AG09319 (cell line): Measurements from ENCODE around the gene WDR93.
"Not testable (repeated sequence)": the region's sequence is repeated elsewhere in the genome, so short reads cannot be mapped to it uniquely, and the experiment has no call there.

Experiments used
- DNase-seq: peaks from one replicate; pipeline ENCODE4 v3.0.0-alpha.2; 2010; ENCODE audit warnings: low read depth; ENCODE audit errors: extremely low read depth
- TF ChIP-seq, protein P1 (sequence below): IDR thresholded peaks from 2 replicates; pipeline ENCODE4 v1.5.1; 2011; ENCODE audit warnings: low read depth, mild to moderate bottlenecking, inconsistent platforms, low read length, moderate library complexity

Gene WDR93

DNA sequence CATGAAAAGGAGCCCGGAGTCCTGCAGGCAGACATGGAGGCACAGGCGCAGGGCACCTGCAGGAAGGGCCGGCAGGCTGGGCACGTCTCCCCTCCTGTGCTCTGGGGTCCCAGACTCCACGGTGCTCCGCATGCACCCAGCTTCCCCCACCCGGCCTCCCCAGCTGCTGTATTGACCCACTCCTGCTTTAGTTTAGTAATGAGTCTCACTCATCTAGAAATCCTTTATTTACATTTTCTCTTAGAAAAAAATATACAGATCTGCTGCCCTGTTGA lies 94.0 kb downstream of the WDR93 start:
- TF ChIP-seq, protein P1, sequence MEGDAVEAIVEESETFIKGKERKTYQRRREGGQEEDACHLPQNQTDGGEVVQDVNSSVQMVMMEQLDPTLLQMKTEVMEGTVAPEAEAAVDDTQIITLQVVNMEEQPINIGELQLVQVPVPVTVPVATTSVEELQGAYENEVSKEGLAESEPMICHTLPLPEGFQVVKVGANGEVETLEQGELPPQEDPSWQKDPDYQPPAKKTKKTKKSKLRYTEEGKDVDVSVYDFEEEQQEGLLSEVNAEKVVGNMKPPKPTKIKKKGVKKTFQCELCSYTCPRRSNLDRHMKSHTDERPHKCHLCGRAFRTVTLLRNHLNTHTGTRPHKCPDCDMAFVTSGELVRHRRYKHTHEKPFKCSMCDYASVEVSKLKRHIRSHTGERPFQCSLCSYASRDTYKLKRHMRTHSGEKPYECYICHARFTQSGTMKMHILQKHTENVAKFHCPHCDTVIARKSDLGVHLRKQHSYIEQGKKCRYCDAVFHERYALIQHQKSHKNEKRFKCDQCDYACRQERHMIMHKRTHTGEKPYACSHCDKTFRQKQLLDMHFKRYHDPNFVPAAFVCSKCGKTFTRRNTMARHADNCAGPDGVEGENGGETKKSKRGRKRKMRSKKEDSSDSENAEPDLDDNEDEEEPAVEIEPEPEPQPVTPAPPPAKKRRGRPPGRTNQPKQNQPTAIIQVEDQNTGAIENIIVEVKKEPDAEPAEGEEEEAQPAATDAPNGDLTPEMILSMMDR: no peak

DNA sequence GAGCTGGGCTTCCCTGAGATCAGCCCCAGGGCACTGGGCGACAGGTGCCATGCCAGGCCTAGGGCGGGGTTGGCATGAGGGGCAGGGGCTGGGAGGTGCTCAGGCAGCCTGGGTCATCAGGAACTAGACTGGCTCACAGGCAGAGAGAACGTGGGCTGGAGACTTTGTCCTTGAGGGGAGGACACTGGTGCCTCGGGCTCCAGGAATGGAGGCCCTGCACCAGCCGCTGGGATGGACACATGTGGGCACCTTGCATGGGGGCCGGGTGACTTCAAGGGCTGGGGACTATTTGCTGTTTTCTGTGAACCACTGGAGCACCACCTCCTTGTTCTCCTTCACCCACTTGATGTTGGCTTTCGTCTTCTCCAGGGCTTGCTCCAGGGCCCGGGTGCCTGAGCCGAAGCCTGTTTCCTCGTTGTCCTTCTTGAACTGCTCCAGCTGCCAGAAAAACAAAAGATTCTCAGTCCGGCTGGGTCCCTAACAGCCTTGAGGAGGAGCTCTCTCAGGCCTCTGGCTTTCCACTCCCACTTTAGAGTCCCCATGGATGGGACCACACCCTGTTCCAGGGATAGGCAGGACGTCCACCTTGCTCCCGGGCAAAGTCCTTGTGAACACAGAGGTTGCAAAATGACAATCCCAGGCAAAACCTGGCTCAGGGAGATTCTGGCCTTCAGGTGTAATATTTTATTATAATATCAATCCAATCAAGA lies 94.6 kb downstream of the WDR93 start:
- TF ChIP-seq, protein P1: no peak

More for the DNA sequence above, 94.0 kb downstream of the WDR93 start:
- no peak for DNase-seq

DNA sequence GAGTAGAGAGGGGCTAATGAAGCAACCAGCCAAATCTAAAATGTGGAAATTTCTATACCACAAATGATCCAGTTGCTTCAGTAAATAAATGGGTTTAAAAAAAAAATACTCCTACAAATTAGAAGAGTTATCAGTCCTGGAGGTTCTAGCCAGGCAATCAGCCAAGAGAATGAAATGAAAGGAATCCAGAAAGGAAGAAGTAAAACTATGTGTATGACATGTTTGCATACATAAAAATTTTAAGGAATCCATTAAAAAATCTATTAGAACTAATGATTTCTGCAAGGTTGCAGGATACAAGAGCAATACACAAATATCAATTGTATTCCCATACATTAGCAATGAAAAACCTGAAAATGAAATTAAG lies 95.1 kb downstream of the WDR93 start:
- DNase-seq: no peak
- TF ChIP-seq, protein P1: no peak

More for the DNA sequence above, 94.6 kb downstream of the WDR93 start:
- DNase-seq: no peak

DNA sequence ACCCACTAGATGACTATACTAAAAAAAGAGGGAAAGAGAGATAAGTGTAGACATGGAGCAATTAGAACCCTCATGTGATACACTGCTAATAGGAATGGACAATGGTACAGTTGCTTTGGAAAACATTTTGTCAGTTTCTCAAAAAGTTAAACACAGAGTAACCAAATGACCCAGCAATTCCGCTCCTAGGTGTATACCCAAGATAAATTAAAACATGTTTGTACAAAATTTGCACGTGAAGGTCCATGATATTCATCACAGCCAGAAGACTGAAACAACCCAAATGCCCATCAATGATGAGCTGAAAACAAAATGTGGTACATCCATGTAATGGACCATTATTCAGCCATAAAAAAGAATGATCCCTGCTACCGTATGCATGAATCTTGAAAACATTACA lies 97.3 kb downstream of the WDR93 start:
- no peak for DNase-seq
- TF ChIP-seq, protein P1: no peak

DNA sequence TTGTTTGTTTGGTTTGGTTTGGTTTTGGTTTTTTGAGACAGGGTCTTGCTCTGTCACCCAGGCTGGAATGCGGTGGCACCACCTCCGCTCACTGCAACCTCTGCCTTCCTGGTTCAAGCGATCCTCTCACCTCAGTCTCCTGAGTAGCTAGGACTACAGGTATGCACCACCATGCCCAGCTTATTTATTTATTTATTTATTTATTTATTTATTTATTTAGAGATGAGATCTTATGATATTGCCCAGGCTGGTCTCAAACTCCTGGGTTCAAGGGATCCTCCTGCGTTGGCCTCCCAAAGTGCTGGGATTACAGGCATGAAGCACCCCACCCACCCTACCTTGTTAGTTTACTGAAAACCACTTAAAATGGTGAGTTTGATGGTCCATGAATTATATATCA lies 98.0 kb downstream of the WDR93 start:
- not testable (repeated sequence) for DNase-seq

DNA sequence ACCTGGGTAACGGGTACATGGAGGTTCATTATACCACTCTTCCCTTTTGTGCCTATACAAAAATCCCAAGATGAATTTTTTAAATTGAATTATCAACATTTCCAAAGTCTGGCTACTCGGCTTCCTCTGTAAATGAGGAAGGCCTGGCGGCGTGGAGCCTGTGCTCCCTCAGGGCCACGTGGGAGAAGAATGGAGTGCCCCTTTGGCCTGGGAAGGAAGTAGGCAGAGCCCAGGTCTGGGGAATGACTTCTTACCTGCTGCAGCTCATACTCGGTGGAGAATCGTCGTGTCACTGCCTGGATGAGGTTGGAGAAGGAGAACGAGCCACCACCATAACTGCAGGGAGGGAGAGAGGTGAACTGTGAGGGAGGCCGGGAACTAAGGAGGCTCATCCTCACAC lies 99.6 kb downstream of the WDR93 start:
- TF ChIP-seq, protein P1: no peak
- DNase-seq: no peak

DNA sequence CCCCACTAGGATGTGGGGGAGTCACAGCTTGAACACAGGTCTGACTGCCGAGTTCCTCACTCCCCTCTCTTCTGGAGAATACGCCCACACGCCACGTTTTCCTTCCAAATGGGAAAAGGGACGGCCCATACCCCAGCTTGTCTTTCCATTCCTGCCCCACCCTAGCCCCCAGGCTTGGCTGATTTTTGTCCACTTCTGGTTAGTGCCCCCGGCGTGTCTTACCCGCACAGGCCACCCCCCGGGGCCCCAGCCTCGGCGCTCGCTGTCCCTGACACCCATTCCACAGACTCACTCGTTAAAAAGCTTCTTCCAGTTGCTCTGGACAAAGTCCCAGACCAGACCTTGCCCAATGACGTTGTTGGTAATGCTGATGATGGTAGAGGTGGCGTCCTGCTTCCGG lies 100.0 kb downstream of the WDR93 start:
- TF ChIP-seq, protein P1: no peak
- DNase-seq: no peak

DNA sequence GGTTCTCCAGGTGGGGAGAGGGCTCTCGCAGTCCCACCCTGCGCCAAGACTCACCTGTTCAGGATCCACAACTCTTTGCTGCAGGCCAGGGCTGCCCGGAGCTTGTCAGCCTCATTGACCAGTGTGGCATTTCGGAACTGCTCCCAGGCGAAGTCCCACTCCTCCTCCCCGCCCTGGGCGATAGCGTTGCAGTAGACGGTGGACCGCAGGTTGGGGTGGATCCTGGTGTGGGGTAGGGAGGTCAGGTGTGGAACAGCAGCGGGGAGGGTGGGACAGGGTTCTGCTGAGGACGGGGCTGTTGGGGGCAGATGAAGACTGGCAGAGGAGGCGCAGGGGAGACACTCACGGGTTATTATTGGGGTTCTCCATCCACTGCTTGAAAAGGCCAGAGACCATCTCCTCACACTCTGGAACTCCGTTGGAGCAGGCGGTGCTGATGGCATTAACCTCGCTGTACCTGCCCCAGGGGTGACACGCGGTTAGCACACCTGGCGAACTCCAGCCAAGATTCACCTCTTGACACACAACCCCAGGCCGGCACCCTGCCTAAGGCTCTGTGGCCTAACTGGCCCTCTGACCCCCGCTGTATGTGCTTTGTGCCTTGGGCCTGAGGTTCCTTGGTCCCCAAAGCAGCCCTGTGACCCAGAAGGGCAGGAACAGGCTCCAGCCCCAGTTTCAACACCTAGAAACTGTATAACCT lies 101.6 kb downstream of the WDR93 start:
- DNase-seq: no peak
- TF ChIP-seq, protein P1: no peak
